Natural killer cell (primary cell): ENCODE measurements around the gene LDB2. TPM values are rescaled to one million over a fixed set of nuclear protein-coding genes. Genes with fewer than 3 reads are reported as not detected.

Experiments used
- ATAC-seq, 3 donors: fragments of 150-1000 bp in 2 of 3; fragments of 200-7000 bp in 1 of 3; cut with Tn5 transposase; 1 replicate in 1 of 3; 2 replicates in 2 of 3; pipeline ENCODE4 v1.10.0; 2021; ENCODE audit warnings: mild to moderate bottlenecking in 2 of 3, moderate library complexity in 2 of 3
- DNase-seq, 2 donors: peaks; one replicate each; pipeline versions ENCODE4 v3.0.0 to v3.0.0-alpha.2; 2013 to 2021; ENCODE audit warnings: mixed read lengths in 1 of 2
- H3K27ac ChIP-seq: one replicate; pipeline ENCODE4 v1.5.1; 2013; ENCODE audit warnings: mild to moderate bottlenecking, low read length
- H3K27me3 ChIP-seq: one replicate; pipeline ENCODE4 v1.6.1; 2013; ENCODE audit warnings: low read length; ENCODE audit not compliant: control insufficient read depth, insufficient read depth
- H3K36me3 ChIP-seq: one replicate; pipeline ENCODE4 v1.6.1; 2013; ENCODE audit warnings: low read length; ENCODE audit not compliant: control insufficient read depth, insufficient read depth
- H3K4me1 ChIP-seq: one replicate; pipeline ENCODE4 v1.6.1; 2013; ENCODE audit warnings: low read length; ENCODE audit not compliant: control insufficient read depth, insufficient read depth
- H3K4me3 ChIP-seq: one replicate; pipeline ENCODE4 v1.5.1; 2013; ENCODE audit warnings: low read length
- H3K9me3 ChIP-seq: one replicate; pipeline ENCODE4 v1.6.1; 2013; ENCODE audit warnings: low read length; ENCODE audit not compliant: control insufficient read depth, insufficient read depth
- H3K27ac Mint-ChIP-seq, 2 donors: one replicate each; pipeline ENCODE4 v1.8.0; 2022; ENCODE audit warnings: mild to moderate bottlenecking in 2 of 2, mixed read lengths in 2 of 2, moderate library complexity in 1 of 2
- H3K27me3 Mint-ChIP-seq, 2 donors: one replicate each; pipeline ENCODE4 v1.8.0; 2022; ENCODE audit warnings: low read depth in 2 of 2, mixed read lengths in 2 of 2
- H3K36me3 Mint-ChIP-seq: one replicate; pipeline ENCODE4 v1.8.0; 2022; ENCODE audit warnings: mixed read lengths
- H3K4me1 Mint-ChIP-seq, 2 donors: one replicate each; pipeline ENCODE4 v1.8.0; 2022; ENCODE audit warnings: mixed read lengths in 2 of 2
- H3K4me3 Mint-ChIP-seq: one replicate; pipeline ENCODE4 v1.8.0; 2022; ENCODE audit warnings: mild to moderate bottlenecking, moderate library complexity, mixed read lengths
- H3K9me3 Mint-ChIP-seq, 2 donors: one replicate each; pipeline ENCODE4 v1.8.0; 2022; ENCODE audit warnings: mixed read lengths in 2 of 2
- WGBS: methylation state at CpG from one replicate; pipeline ENCODE4 v1.1.7; 2013; ENCODE audit warnings: missing lambda C conversion rate; ENCODE audit not compliant: insufficient coverage; 5-methylcytosine and 5-hydroxymethylcytosine counted together
- intact Hi-C: fragments of 100-400 bp; cut with micrococcal nuclease; formaldehyde crosslinking; loops from one replicate; pipeline ENCODE4 v1.14.2; 2022
- total RNA-seq, 4 donors: library from RNA; stranded (reverse); fragments of 120-200 nt in 1 of 4; gene quantifications; one replicate each; pipeline versions ENCODE4 v1.2.3 to v1.2.4, GENCODE V29; 2013 to 2022
- TF ChIP-seq, protein P1 (sequence below): fragments of 200-600 bp; IDR thresholded peaks from one replicate; pipeline ENCODE4 v1.8.0; 2022; ENCODE audit warnings: antibody characterized with exemption

The LDB2 gene
- total RNA-seq, 3 donors from 2014 or later (not counting 1 experiment from before 2014, with no cell fraction given), result 8.2 to 14.2 (median 13.6) TPM

DNA sequence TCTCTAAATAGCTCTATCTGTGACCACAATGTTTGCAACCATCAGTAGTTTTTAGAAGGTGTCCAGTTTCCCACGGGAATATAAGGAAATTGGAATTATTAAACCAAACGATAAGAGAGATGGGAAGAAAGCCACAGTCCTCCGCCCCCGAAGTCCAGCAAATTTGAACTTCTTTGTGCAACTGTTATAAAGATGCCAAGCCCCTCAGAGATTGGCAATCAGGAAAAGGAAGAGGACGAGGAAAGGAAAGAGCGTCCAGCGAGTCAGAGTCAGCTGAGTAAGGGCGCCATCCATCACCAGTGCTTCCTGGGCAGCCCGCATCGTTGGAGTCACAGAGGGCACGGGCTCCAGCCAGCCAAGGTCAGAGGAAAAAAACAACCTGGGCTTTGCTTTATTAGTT lies 35.7 kb downstream of the LDB2 start:
- no peaks in the 10 kb centered on the region for H3K36me3 ChIP-seq
- no peaks in the 10 kb centered on the region for H3K9me3 ChIP-seq
- no peaks in the 10 kb centered on the region for H3K27me3 ChIP-seq
- no peaks in the 10 kb centered on the region for H3K36me3 Mint-ChIP-seq
- peaks cover 5 to 6% of the 10 kb centered on the region in 2 donors for H3K4me1 Mint-ChIP-seq
- no peaks in the 10 kb centered on the region for H3K9me3 Mint-ChIP-seq
- no peak overlapping the region for H3K4me3 ChIP-seq
- TF ChIP-seq, protein P1, sequence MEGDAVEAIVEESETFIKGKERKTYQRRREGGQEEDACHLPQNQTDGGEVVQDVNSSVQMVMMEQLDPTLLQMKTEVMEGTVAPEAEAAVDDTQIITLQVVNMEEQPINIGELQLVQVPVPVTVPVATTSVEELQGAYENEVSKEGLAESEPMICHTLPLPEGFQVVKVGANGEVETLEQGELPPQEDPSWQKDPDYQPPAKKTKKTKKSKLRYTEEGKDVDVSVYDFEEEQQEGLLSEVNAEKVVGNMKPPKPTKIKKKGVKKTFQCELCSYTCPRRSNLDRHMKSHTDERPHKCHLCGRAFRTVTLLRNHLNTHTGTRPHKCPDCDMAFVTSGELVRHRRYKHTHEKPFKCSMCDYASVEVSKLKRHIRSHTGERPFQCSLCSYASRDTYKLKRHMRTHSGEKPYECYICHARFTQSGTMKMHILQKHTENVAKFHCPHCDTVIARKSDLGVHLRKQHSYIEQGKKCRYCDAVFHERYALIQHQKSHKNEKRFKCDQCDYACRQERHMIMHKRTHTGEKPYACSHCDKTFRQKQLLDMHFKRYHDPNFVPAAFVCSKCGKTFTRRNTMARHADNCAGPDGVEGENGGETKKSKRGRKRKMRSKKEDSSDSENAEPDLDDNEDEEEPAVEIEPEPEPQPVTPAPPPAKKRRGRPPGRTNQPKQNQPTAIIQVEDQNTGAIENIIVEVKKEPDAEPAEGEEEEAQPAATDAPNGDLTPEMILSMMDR, result no peak
- intact Hi-C loops, result no loop called here
- H3K4me3 Mint-ChIP-seq, result no peak overlapping the region
- ATAC-seq, result no peak
- no peak overlapping the region for H3K27ac Mint-ChIP-seq
- no peak overlapping the region for H3K27ac ChIP-seq
- 89% methylated on average over 11 of the region's 11 CpGs for WGBS
- H3K4me1 ChIP-seq, result no peaks in the 10 kb centered on the region
- DNase-seq, result no peak
- H3K27me3 Mint-ChIP-seq, result no peaks in the 10 kb centered on the region

DNA sequence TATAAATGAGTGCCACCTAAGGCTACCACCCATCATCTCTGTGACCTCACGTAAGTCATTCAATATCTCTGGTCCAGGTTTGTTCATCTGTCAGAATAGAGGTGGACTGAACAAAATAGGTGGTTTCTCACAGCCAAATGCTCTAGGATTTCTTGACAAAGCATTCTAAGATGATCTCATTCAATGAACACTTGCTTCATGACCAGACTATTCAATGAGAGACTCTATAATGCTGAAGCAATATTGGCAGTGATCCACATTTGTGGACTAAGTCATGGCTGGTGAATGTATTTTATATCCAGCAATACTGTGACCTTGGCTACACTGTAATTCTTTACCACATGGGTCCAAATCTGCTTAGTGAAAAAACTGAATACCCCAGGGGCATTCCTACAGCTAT lies 37.9 kb downstream of the LDB2 start:
- Histone ChIP-seq H3K4me1 (no peaks in the 10 kb centered on the region), H3K27me3 (no peaks in the 10 kb centered on the region), H3K27ac (no peak overlapping the region), H3K36me3 (no peaks in the 10 kb centered on the region), H3K9me3 (no peaks in the 10 kb centered on the region), H3K4me3 (no peak overlapping the region)
- ATAC-seq (no peak), DNase-seq (no peak)
- TF ChIP-seq, protein P1, result no peak
- H3K4me3 Mint-ChIP-seq, result no peak overlapping the region
- peaks cover 5 to 10% of the 10 kb centered on the region in 2 donors for H3K4me1 Mint-ChIP-seq
- H3K36me3 Mint-ChIP-seq, result no peaks in the 10 kb centered on the region
- H3K27ac Mint-ChIP-seq, result no peak overlapping the region
- 0% methylated on average over 1 of the region's 1 CpG for WGBS
- intact Hi-C loops, result no loop called here
- no peaks in the 10 kb centered on the region for H3K27me3 Mint-ChIP-seq
- H3K9me3 Mint-ChIP-seq, result no peaks in the 10 kb centered on the region

DNA sequence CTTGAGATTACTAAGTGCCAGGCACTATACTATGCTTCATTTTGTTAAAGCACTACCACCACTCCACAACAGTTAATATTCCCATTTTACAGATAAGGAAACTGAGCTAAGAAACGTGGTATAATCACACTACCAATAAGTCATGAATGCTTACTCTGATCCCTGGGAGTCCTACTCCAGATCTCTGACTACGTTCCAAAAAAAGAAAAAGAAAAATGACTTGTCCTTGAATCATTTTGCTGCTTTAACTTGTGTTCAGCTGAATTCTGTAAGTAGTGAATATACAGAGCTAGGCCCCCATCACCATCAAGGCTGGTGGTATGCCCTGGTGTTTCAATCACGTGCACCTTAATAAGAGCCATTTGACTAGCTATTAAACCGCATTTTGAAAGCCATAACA lies 39.4 kb downstream of the LDB2 start:
- Mint-ChIP-seq H3K27me3 (no peaks in the 10 kb centered on the region), H3K27ac (no peak overlapping the region), H3K9me3 (no peaks in the 10 kb centered on the region), H3K4me3 (no peak overlapping the region), H3K36me3 (no peaks in the 10 kb centered on the region), H3K4me1 (peaks cover 5 to 10% of the 10 kb centered on the region in 2 donors)
- no peaks in the 10 kb centered on the region for H3K36me3 ChIP-seq
- TF ChIP-seq, protein P1, result no peak
- ATAC-seq (no peak), DNase-seq (no peak)
- no peaks in the 10 kb centered on the region for H3K4me1 ChIP-seq
- no peak overlapping the region for H3K4me3 ChIP-seq
- intact Hi-C loops, result no loop called here
- 80% methylated on average over 4 of the region's 4 CpGs for WGBS
- no peak overlapping the region for H3K27ac ChIP-seq
- H3K9me3 ChIP-seq, result no peaks in the 10 kb centered on the region
- no peaks in the 10 kb centered on the region for H3K27me3 ChIP-seq

DNA sequence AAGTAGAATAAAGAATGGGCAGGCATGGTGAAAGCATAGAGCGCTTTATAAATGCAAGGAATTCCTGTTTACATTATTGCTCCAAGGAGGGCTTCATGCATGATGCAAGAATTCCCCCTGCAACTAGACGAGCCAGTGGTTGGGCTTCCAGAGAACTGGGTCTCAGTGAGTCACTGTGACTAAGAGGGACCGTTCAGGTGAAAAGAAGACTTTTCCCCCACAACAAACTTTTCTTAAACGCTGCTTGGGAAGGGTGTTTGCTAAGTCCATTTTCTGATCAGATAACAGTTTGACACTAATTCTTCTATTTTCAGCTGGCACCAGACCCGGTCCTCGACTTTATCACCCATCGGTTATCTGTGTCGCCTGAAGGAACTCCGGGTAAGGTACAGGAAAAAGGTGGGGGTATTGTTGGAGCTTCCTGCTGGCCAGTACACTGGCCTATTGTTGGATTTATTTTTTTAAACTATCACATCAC lies 40.1 kb downstream of the LDB2 start:
- no peaks in the 10 kb centered on the region for H3K9me3 Mint-ChIP-seq
- H3K27me3 Mint-ChIP-seq, result no peaks in the 10 kb centered on the region
- no peak overlapping the region for H3K4me3 Mint-ChIP-seq
- no peak for DNase-seq
- intact Hi-C loops, result no loop called here
- Histone ChIP-seq H3K27me3 (no peaks in the 10 kb centered on the region), H3K9me3 (no peaks in the 10 kb centered on the region), H3K36me3 (no peaks in the 10 kb centered on the region), H3K4me3 (no peak overlapping the region), H3K4me1 (no peaks in the 10 kb centered on the region), H3K27ac (no peak overlapping the region)
- TF ChIP-seq, protein P1, result no peak
- WGBS, result 68% methylated on average over 6 of the region's 9 CpGs
- H3K36me3 Mint-ChIP-seq, result no peaks in the 10 kb centered on the region
- peaks cover 5 to 10% of the 10 kb centered on the region in 2 donors for H3K4me1 Mint-ChIP-seq
- ATAC-seq, result no peak
- no peak overlapping the region for H3K27ac Mint-ChIP-seq
